ENCODE results near the gene MAP6D1.

The MAP6D1 gene

GRCh38 chr3:183766745-183767606 is 58.4 kb downstream of the MAP6D1 start:
- DNase-seq (ENCODE audit: extremely low spot score, insufficient read length, low read depth) (peak; percentile 35), FAIRE-seq (peak; percentile 80)

GRCh38 chr3:183766107-183766506 is 59.3 kb downstream of the MAP6D1 start:
- DNase-seq (ENCODE audit: extremely low spot score, insufficient read length, low read depth) (no peak), FAIRE-seq (no peak)
